ENCODE data around the gene GNB1.
A peak's percentile ranks its signal among the peaks of the same experiment; 100 is the strongest.

GNB1 gene

DNA sequence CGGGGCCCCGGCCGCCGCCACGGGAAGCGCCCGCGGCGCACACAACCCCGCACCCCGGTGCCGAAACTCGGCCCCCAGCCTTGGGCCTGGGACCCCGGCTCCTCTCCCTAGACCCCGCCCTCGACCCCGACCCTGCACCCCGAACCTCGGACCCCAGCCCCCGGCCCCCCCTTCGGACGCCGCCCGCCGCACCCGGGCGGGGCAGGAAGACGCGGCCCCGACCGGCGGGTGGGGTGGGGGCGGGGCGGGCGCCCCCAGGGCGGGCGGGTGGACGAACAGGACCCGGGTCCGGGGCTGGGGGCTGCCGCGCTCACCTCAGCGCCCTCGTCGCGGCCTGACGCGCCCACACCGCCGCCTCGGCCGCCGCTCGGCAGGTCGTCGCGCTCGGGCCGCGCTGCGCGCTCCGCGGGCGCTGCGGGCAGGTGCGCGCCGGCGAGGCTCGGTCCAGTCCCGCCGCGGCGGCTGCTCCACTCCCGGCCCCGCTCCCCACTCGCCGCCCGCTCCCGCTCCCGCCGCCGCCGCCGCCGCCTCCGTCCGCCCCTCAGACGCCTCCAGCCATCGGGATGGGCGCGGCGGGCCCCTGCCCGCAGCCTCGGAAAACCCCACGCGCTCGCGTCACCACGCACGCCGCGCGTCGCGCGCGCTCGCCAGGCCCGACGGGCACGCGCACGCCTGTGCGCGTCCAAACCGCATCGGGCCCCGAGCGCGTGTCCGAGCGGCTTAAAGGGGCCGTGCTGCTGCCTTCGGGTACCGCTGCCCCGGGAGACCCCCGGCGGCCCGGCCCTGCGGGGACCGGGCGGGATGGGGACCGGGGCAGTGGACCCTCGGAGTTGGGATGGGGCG is at the start of gene GNB1:
Gene GNB1 (minus strand): TSS at position 582 of the 843 bp plus-strand sequence. CDS start 65,634 bp downstream, outside the sequence.
- DNase-seq (ENCODE audit: low spot score) = peak; percentile 99
- TF ChIP-seq, protein P1, sequence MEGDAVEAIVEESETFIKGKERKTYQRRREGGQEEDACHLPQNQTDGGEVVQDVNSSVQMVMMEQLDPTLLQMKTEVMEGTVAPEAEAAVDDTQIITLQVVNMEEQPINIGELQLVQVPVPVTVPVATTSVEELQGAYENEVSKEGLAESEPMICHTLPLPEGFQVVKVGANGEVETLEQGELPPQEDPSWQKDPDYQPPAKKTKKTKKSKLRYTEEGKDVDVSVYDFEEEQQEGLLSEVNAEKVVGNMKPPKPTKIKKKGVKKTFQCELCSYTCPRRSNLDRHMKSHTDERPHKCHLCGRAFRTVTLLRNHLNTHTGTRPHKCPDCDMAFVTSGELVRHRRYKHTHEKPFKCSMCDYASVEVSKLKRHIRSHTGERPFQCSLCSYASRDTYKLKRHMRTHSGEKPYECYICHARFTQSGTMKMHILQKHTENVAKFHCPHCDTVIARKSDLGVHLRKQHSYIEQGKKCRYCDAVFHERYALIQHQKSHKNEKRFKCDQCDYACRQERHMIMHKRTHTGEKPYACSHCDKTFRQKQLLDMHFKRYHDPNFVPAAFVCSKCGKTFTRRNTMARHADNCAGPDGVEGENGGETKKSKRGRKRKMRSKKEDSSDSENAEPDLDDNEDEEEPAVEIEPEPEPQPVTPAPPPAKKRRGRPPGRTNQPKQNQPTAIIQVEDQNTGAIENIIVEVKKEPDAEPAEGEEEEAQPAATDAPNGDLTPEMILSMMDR (IDR thresholded peaks at IDR 0.05; ENCODE audit: extremely low read depth, missing control alignments) = no peak

DNA sequence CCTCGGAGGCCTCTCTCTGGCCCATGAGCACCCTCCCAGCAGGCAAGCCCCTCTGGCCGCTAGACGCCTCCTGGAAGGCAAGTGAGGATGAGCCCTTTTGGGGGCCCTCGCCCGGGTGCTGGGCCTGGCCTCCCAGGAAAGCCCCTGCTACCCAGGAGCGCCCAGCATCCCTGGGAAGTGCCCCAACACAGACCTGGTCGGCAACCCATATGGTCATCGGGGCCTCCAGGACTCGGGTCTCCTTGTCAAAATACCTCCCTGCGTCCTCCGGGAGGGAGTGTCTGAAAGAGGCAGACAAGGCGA is 49.2 kb upstream of the GNB1 start:
- TF ChIP-seq, protein P1 (IDR thresholded peaks at IDR 0.05; ENCODE audit: extremely low read depth, missing control alignments) = no peak

DNA sequence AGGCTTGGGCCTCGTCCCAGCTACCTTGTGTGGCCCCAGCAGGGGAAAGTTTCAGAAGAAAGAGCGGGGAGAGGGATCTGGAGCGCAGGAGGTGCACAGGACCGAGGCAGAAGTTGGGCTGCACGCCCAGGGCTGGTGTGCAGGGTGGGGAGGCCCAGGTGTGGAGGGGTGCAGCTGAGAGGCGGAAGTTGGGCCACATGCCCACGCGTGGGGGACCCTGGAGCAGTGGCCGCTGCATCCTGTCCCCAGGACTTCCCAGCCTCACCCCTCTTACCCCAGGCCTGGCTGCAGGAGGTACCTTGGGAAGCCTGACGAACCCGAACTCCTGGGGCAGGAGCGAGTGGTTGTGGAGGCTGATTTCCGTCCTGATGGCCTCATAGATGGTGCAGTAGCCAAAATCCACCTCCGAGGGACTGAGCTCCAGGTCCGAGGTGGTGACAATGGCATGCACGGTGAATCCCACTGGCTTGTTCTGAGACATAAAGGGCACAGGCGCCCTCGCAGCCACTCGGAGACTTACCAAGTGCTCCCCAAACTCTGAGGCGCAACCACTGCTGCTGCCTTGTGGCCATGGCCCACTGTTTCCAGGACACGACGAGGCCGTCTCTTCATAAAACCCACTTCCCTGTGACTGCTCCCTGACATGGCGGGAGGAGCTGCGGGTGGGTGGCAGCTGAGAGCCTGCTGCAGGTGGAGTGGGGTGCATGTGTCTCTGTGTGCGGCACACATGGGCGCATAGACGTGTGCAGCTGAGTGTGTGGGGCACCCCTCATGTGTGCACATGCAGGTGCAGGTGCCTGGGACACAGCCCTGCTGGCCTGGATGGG is 48.6 kb upstream of the GNB1 start:
- DNase-seq (ENCODE audit: low spot score) = no peak
- TF ChIP-seq, protein P1 (IDR thresholded peaks at IDR 0.05; ENCODE audit: extremely low read depth, missing control alignments) = no peak

More for the DNA sequence above, 49.2 kb upstream of the GNB1 start:
- DNase-seq (ENCODE audit: low spot score) = no peak

DNA sequence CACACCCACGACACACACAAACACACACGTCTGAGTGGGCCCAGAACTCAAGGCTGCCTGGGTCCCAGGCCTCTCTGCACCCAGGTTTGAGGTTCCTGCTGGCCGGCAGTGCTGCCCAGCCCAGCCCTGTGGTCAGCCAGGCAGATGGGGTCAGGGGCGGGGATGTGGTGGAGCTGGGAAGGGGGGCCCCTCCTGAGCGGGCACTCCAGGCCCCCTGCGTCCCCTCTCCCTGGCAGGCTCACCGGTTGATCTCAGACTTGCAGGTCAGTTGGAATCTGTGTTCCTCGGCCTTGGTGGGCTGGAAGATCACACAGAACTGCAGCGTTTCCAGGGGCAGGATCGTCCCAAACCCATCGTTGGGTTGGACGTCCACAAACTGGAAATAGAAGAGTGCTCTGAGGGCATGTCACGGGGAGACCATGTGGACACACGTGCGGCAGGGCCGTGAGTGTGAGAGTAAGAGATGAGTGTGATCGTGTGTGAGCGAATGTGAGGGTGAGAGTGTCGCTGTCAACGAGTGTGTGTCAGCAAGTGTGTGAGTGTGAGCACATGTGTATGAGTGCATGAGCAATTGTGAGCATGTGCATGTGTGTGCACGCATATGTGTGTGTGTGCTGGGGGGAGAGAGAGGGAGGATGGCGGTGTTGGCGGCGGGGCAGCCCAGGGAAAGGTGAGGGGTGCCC is 47.9 kb upstream of the GNB1 start:
- no peak for DNase-seq (ENCODE audit: low spot score)
- TF ChIP-seq, protein P1 (IDR thresholded peaks at IDR 0.05; ENCODE audit: extremely low read depth, missing control alignments) = no peak

DNA sequence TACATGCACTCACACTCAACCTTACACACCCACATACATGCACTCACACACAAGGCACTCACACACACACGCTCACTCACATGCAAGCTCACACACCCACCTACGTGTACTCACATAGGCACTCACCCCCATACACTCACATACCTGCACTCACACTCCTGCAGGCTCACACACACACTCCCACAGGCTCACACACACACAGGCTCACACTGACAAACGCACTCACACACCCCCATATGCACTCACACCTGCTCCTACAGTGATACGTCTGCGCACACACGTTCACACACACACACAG is 47.3 kb upstream of the GNB1 start:
- TF ChIP-seq, protein P1 (IDR thresholded peaks at IDR 0.05; ENCODE audit: extremely low read depth, missing control alignments) = no peak
- no peak for DNase-seq (ENCODE audit: low spot score)

DNA sequence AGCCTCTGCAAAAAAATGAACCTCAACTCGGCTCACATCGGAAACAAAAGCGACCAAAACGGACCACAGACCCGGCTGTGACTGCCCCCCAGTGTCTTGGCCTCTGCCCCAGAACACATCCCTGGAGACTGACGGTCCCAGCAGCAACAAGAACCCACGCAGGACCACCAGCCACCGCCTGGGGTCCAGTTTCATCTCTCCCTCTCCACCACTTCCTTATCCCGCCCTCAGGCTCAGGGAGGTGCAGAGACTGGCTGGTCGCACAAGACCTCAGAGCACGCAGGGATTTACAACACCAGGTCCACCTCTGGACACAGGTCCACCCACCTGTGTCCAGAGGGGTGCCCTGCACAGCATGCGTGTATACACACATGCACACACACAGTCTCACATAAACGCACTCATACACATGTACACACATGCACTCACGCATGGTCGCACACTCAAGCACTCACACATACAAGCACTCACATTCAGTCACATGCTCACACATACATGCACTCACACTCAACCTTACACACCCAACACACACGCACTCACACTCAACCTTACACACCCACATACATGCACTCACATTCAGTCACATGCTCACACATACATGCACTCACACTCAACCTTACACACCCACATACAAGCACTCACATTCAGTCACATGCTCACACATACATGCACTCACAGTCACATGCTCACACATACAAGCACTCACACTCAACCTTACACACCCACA is 46.8 kb upstream of the GNB1 start:
- TF ChIP-seq, protein P1 (IDR thresholded peaks at IDR 0.05; ENCODE audit: extremely low read depth, missing control alignments) = no peak
- no peak for DNase-seq (ENCODE audit: low spot score)
